Measurements from ENCODE around the gene ADRA2C.

ADRA2C gene

GRCh38 chr4:3766036-3766784, at the start of gene ADRA2C:
ADRA2C (plus strand) TSS chr4:3766385; CDS start chr4:3766607, 222 bp downstream.
- DNase-seq: no peak

- DNase-seq: no peak
These were observed 49.5 kb upstream of the ADRA2C start for GRCh38 chr4:3716631-3717235.

GRCh38 chr4:3717241-3717640, 48.9 kb upstream of the ADRA2C start:
- DNase-seq: no peak

GRCh38 chr4:3718462-3718861, 47.7 kb upstream of the ADRA2C start:
- no peak for DNase-seq

GRCh38 chr4:3719191-3719590, 47.0 kb upstream of the ADRA2C start:
- DNase-seq: no peak

- no peak for DNase-seq
These were observed 46.3 kb upstream of the ADRA2C start for GRCh38 chr4:3719836-3720235.

GRCh38 chr4:3720466-3720865, 45.7 kb upstream of the ADRA2C start:
- DNase-seq: no peak

- no peak for DNase-seq
These were observed 45.0 kb upstream of the ADRA2C start for GRCh38 chr4:3721186-3721585.

GRCh38 chr4:3721627-3722026, 44.6 kb upstream of the ADRA2C start:
- no peak for DNase-seq

- no peak for DNase-seq
These were observed 43.5 kb upstream of the ADRA2C start for GRCh38 chr4:3722446-3723231.

GRCh38 chr4:3723232-3723642, 42.9 kb upstream of the ADRA2C start:
- DNase-seq: no peak

- no peak for DNase-seq
These were observed 41.6 kb upstream of the ADRA2C start for GRCh38 chr4:3724319-3725231.

- no peak for DNase-seq
These were observed 40.0 kb upstream of the ADRA2C start for GRCh38 chr4:3725936-3726870.

GRCh38 chr4:3727847-3728469, 38.2 kb upstream of the ADRA2C start:
- no peak for DNase-seq

GRCh38 chr4:3729188-3729881, 36.9 kb upstream of the ADRA2C start:
- no peak for DNase-seq

- DNase-seq: no peak
These were observed 36.3 kb upstream of the ADRA2C start for GRCh38 chr4:3729882-3730226.

- DNase-seq: no peak
These were observed 35.6 kb upstream of the ADRA2C start for GRCh38 chr4:3730422-3731190.

- no peak for DNase-seq
These were observed 33.8 kb upstream of the ADRA2C start for GRCh38 chr4:3732076-3733028.

- no peak for DNase-seq
These were observed 33.0 kb upstream of the ADRA2C start for GRCh38 chr4:3733195-3733594.

Data from activated CD4-positive, alpha-beta T cell treated with anti-CD3 and anti-CD28 coated beads for 1 hour (primary cell).